ENCODE results near the gene MYO10. TPM values are rescaled to one million over a fixed set of nuclear protein-coding genes. Genes with fewer than 3 reads are reported as not detected.

The MYO10 gene
- total RNA-seq, 1 donor from 2014 or later, result 79.5 TPM

GRCh38 chr5:16916262-16916878 lies 19.7 kb downstream of the MYO10 start:
- peak; percentile 97 for DNase-seq (ENCODE audit: low read depth)

GRCh38 chr5:16914584-16914983 lies 21.5 kb downstream of the MYO10 start:
- no peak for DNase-seq (ENCODE audit: low read depth)

- DNase-seq (ENCODE audit: low read depth), result no peak
Measured at GRCh38 chr5:16914108-16914435, 22.0 kb downstream of the MYO10 start.

- DNase-seq (ENCODE audit: low read depth), result no peak
Measured at GRCh38 chr5:16913187-16914107, 22.6 kb downstream of the MYO10 start.

- DNase-seq (ENCODE audit: low read depth), result no peak
Measured at GRCh38 chr5:16912080-16912479, 24.0 kb downstream of the MYO10 start.

DNA sequence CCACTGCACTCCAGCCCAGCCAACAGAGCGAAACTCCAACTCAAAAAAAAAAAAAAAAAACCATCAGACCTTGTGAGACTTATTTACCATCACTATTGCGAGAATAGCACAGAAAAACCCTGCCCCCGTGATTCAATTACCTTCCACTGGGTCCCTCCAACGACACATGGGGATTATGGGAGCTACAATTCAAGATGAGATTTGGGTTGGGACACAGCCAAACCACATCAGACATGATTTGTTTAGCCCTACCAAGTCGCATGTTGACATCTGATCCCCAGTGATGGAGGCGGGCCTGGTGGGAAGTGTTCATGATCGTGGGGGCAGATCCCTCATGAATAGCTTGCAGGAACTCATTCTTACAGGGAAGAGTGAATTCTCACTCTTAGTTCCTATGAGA lies 26.6 kb downstream of the MYO10 start:
- no peak for DNase-seq (ENCODE audit: low read depth)

GRCh38 chr5:16907270-16907669 lies 28.8 kb downstream of the MYO10 start:
- DNase-seq (ENCODE audit: low read depth), result no peak

GRCh38 chr5:16906255-16906654 lies 29.8 kb downstream of the MYO10 start:
- DNase-seq (ENCODE audit: low read depth), result no peak

DNA sequence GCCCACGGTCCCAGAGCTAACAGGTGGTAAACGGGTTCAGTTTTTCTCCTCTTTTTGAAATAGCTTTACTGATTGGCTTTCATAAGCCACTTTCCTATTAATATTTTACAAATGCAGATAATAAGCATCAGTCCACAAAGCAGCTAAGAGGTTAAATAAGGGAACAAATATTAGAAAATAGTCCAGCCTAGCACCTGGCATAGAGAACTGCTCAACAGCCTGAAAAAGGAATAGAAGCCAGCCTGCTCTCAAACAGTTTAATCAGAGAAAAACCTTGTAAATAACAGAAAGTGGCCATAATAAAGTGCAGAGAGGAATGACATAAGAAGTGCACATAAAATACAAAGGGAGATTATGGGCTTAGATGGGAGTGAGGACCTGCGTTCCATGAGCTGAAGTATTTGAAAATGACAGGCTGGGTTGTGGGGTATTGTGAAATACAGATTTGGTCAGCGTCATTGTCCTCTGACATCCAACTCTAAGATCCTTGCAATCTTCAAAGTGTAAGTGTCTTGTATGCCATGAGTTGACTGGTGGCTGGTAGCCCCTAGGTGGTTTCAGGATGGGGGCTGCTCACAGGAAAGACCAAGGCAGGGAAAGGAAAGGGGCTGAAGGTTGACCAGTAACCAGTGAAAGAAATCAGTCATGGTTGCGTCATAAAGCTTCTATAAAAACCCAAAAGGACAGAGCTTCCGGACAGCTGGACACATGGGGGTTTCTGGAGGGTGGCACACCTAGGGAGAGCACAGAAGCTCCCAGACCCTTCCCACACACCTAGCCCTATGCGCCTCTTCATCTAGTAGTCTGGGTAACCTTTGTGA lies 32.4 kb downstream of the MYO10 start:
- DNase-seq (ENCODE audit: low read depth), result no peak

DNA sequence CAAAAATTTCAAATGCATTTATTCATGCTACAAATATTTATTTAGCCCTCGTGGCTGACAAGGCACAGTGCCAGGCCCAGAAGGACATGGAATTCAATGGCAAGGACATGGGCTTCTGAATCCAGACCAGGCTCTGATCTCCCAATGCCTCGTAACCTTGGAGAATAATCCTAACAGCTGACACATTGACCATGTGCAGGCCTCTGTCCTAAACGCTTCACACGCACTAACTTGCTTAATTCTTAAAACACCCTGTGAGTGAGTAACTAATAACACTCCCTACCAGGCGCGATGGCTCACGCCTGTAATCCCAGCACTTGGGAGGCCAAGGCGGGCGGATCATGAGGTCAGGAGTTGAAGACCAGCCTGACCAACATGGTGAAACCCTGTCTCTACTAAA lies 33.2 kb downstream of the MYO10 start:
- peak; percentile 58 for DNase-seq (ENCODE audit: low read depth)

DNA sequence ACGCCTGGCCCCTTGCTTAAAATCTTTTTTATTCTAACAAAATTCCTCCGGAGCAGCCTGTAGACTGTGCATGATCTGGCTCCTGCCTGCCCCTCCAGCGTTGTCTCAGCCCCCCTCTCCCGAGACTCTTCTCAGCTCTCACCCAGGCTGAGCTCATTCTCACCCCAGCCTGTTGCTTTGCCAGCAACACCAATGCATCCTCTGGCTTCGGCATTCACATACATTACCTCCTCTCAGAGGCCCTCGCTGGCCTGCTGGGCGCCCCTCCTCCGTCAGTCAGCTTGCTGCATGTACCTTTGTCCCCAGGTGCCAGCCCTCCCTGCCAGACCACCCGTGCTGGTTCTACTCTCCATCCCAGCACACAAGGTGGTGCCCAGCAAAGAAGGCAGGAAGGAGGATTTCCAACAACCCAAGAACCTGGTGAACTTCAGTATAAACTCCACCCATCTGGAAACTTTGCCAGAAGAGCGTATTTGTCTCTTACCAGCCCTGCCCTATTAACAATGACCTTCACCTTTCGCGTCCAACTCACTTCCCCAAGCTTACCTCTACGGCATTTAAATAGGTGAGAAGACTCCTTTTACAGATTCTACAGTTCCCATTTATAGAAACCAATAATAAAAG lies 35.0 kb downstream of the MYO10 start:
- DNase-seq (ENCODE audit: low read depth), result no peak

- DNase-seq (ENCODE audit: low read depth), result no peak
Measured at GRCh38 chr5:16899171-16899570, 36.9 kb downstream of the MYO10 start.

DNA sequence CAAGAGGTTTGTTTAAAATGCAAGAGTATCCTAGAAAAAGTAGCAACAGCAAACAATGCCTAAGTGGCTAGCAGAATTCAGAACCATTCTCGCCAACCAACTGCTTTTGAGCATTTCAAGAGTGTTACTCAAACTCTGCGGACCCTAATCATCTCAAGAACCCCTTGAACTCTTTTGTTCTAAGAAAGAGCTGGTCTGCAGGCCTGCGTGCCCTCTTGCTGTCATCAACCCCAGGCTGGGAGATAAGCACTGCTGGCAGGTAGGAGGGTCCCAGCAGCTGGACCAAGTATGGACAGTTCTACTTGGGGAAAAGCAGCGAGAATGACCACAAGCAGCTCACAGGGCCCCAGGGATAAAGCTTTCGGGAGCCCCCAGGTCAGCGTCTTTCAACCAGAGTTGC lies 38.3 kb downstream of the MYO10 start:
- no peak for DNase-seq (ENCODE audit: low read depth)

GRCh38 chr5:16897284-16897704 lies 38.8 kb downstream of the MYO10 start:
- no peak for DNase-seq (ENCODE audit: low read depth)

DNA sequence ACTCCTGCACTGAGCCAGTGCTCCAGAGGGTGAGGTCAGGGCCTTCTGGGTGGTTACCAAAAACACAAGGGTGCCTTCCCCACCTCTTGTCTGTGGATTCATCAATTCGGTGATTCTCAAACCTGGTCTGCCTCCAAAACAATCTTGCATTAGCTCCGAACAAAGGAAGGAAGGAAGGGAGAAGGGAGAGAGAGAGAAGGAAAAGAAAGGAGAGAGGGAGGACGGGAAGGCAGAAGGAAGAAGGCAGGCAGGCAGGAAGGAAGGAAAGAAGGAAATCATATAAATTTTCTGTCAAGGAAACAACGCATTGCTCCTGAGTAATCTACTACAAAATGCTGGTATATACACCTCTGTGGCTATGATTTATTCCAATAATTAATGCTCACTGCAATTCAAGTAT lies 39.3 kb downstream of the MYO10 start:
- DNase-seq (ENCODE audit: low read depth), result no peak

GRCh38 chr5:16894236-16895057 lies 41.6 kb downstream of the MYO10 start:
- peak; percentile 87 for DNase-seq (ENCODE audit: low read depth)

DNA sequence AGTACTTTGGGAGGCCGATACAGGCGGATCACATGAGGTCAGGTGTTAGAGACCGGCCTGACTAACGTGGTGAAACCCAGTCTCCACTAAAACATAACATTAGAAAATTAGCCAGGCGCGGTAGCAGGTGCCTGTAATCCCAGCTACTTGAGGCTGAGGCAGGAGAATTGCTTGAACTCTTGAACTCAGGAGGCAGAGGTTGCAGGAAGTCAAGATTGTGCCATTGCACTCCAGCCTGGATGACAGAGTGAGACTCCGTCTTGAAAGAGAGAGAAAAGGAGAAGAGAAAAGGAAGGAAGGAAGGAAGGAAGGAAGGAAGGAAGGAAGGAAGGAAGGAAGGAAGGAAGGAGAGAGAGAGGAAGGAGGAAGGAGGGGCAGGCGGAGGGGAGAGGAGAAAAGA lies 45.1 kb downstream of the MYO10 start:
- DNase-seq (ENCODE audit: low read depth), result no peak

GRCh38 chr5:16889972-16890519 lies 46.0 kb downstream of the MYO10 start:
- DNase-seq (ENCODE audit: low read depth), result no peak

DNA sequence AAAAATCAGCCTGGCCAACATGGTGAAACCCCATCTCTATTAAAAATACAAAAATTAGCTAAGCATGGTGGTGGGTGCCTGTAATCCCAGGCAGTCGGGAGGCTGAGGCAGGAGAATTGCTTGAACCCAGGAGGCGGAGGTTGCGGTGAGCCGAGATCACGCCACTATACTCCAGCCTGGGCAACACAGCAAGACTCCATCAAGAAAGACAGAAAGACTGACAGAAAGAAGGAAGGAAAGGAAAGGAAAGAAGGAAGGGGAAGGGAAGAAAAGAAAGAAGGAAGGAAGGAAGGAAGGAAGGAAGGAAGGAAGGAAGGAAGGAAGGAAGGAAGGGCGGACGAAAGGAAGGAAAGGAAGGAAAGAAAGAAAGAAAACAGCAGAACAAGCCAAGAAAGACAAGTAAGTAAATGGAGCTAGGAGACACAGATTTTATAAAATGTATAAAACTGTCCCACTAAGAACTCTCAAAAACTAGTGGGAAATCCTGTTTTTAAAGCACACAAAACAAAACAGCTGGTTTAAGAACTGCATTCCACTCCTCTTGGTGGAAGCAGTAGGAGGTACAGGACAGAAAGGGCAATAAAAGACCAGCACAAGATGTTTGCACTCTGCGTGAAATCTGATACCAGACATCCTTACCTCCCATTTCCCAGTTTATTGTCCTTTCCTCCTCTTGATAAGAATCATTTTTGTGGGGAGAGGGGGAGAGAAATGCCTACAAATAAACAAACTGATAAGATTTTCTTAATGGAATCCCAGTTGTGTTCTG lies 46.7 kb downstream of the MYO10 start:
- no peak for DNase-seq (ENCODE audit: low read depth)

DNA sequence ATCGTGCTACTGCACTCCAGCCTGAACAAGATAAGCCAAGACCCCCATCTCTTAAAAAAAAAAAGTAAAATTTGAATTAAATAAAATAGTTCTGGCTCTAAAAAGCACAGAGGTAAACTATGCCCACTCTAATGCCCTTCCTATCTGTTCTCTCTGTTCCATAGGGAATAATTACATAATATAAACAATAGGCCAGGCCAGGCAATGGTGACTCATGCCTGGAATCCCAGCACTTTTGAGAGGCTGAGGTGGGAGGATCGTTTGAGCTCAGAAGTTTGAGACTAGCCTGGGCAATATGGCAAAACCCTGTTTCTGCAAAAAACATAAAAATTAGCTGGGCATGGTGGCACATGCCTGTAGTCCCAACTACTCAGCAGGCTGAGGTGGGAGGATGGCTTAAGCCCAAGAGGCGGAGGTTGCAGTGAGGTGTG lies 47.4 kb downstream of the MYO10 start:
- DNase-seq (ENCODE audit: low read depth), result no peak

All from renal cortical epithelial cell (primary cell).